Fibroblast of lung (primary cell): ENCODE data around the gene KCNJ11.

Experiments
- EZH2 ChIP-seq: IDR thresholded peaks from 2 replicates; pipeline ENCODE4 v1.5.1; 2012; ENCODE audit warnings: low read length, control low read depth, mild to moderate bottlenecking; ENCODE audit errors: missing control alignments
- TF ChIP-seq, protein P1 (sequence below), 2 donors: IDR thresholded peaks in 1 of 2; conservative IDR thresholded peaks in 1 of 2; 1 replicate in 1 of 2; 2 replicates in 1 of 2; pipeline ENCODE4 v1.5.1; 2011 to 2012; ENCODE audit warnings: low read length in 2 of 2, control low read depth in 1 of 2, inconsistent platforms in 1 of 2, low read depth in 1 of 2, mild to moderate bottlenecking in 1 of 2

- TF ChIP-seq, protein P1, sequence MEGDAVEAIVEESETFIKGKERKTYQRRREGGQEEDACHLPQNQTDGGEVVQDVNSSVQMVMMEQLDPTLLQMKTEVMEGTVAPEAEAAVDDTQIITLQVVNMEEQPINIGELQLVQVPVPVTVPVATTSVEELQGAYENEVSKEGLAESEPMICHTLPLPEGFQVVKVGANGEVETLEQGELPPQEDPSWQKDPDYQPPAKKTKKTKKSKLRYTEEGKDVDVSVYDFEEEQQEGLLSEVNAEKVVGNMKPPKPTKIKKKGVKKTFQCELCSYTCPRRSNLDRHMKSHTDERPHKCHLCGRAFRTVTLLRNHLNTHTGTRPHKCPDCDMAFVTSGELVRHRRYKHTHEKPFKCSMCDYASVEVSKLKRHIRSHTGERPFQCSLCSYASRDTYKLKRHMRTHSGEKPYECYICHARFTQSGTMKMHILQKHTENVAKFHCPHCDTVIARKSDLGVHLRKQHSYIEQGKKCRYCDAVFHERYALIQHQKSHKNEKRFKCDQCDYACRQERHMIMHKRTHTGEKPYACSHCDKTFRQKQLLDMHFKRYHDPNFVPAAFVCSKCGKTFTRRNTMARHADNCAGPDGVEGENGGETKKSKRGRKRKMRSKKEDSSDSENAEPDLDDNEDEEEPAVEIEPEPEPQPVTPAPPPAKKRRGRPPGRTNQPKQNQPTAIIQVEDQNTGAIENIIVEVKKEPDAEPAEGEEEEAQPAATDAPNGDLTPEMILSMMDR (conservative IDR thresholded peaks at IDR 0.05 in 1 of 2, IDR thresholded peaks at IDR 0.05 in 1 of 2; ENCODE audit: low read depth in 1 of 2, low read length in 2 of 2) = peak; percentile 92 to 93
- TF ChIP-seq EZH2 = no peak
These were observed 4.4 kb downstream of the KCNJ11 start for GRCh38 chr11:17384002-17384511.
